PFSK-1 (cell line): ENCODE results near the gene MYO5B.

Source experiments
- POLR2AphosphoS5 ChIP-seq: IDR thresholded peaks from 2 replicates; pipeline ENCODE4 v1.6.1; 2012; ENCODE audit warnings: low read depth, mild to moderate bottlenecking, control low read depth, low read length, moderate library complexity
- REST ChIP-seq, 2 experiments: IDR thresholded peaks; 2 replicates each; pipeline versions ENCODE4 v1.6.1 to v1.8.0; 2011 to 2012; ENCODE audit warnings: low read depth in 2 of 2, low read length in 2 of 2, control low read depth in 1 of 2, inconsistent platforms in 1 of 2, mild to moderate bottlenecking in 1 of 2, moderate library complexity in 1 of 2; ENCODE audit not compliant: insufficient read depth in 1 of 2
- TAF1 ChIP-seq: IDR thresholded peaks from 2 replicates; pipeline ENCODE4 v1.6.1; 2012; ENCODE audit warnings: low read length, control low read depth, borderline replicate concordance; ENCODE audit not compliant: insufficient read depth

- TF ChIP-seq REST (IDR thresholded peaks at IDR 0.05; ENCODE audit: insufficient read depth in 1 of 2, low read depth in 2 of 2, low read length in 2 of 2) (no peak), TAF1 (no peak), POLR2AphosphoS5 (no peak)
Observed at GRCh38 chr18:49856496-49856895, 338.5 kb downstream of the MYO5B start.
